H9 (cell line): ENCODE measurements around the gene ATG7. TPM values are rescaled to one million over a fixed set of nuclear protein-coding genes. Genes with fewer than 3 reads are reported as not detected.

Source experiments
- DNase-seq: peaks from one replicate; pipeline ENCODE4 v3.0.0-alpha.2; 2017
- H2AFZ ChIP-seq: one replicate; pipeline ENCODE4 v1.6.1; 2013; ENCODE audit warnings: mild to moderate bottlenecking, low read length, control low read depth, moderate library complexity
- H2AK5ac ChIP-seq: 2 replicates; pipeline ENCODE4 v1.6.1; 2013; ENCODE audit warnings: low read length, control low read depth, mixed read lengths; ENCODE audit not compliant: insufficient read length
- H2BK120ac ChIP-seq: one replicate; pipeline ENCODE4 v1.6.1; 2013; ENCODE audit warnings: low read depth, mild to moderate bottlenecking, low read length, control low read depth, inconsistent platforms; ENCODE audit not compliant: poor library complexity, severe bottlenecking
- H2BK12ac ChIP-seq: 2 replicates; pipeline ENCODE4 v1.6.1; 2013; ENCODE audit warnings: low read length, control low read depth, mixed read lengths, low read depth; ENCODE audit not compliant: insufficient read length
- H2BK15ac ChIP-seq: 2 replicates; pipeline ENCODE4 v1.6.1; 2013; ENCODE audit warnings: low read depth, low read length, control low read depth
- H2BK20ac ChIP-seq: one replicate; pipeline ENCODE4 v1.6.1; 2013; ENCODE audit warnings: low read depth, mild to moderate bottlenecking, low read length, control low read depth, inconsistent platforms; ENCODE audit not compliant: poor library complexity, severe bottlenecking
- H2BK5ac ChIP-seq: 2 replicates; pipeline ENCODE4 v1.6.1; 2013; ENCODE audit warnings: low read length, control low read depth, mixed read lengths; ENCODE audit not compliant: insufficient read length
- H3K14ac ChIP-seq: 2 replicates; pipeline ENCODE4 v1.6.1; 2013; ENCODE audit warnings: low read length, control low read depth; ENCODE audit not compliant: insufficient read depth
- H3K18ac ChIP-seq: 2 replicates; pipeline ENCODE4 v1.6.1; 2013; ENCODE audit warnings: low read depth, mild to moderate bottlenecking, mixed read lengths, low read length, control low read depth; ENCODE audit not compliant: insufficient read length
- H3K23ac ChIP-seq: 2 replicates; pipeline ENCODE4 v1.6.1; 2013; ENCODE audit warnings: low read length, control low read depth, mixed read lengths, low read depth; ENCODE audit not compliant: insufficient read length
- H3K23me2 ChIP-seq: 2 replicates; pipeline ENCODE4 v1.6.1; 2013; ENCODE audit warnings: low read depth, mild to moderate bottlenecking, mixed read lengths, low read length, control low read depth; ENCODE audit not compliant: insufficient read length, poor library complexity, severe bottlenecking
- H3K27ac ChIP-seq: 2 replicates; pipeline ENCODE4 v1.5.1; 2013; ENCODE audit warnings: low read length, control low read depth, mixed read lengths, low read depth; ENCODE audit not compliant: insufficient read length
- H3K27me3 ChIP-seq: 2 replicates; pipeline ENCODE4 v1.6.1; 2013; ENCODE audit warnings: low read length, control low read depth, inconsistent platforms; ENCODE audit not compliant: insufficient read depth
- H3K4ac ChIP-seq: 2 replicates; pipeline ENCODE4 v1.6.1; 2013; ENCODE audit warnings: low read depth, mild to moderate bottlenecking, control low read depth, inconsistent platforms, low read length, moderate library complexity
- H3K4me1 ChIP-seq: 2 replicates; pipeline ENCODE4 v1.6.1; 2013; ENCODE audit warnings: low read length, control low read depth, inconsistent platforms; ENCODE audit not compliant: insufficient read depth
- H3K4me2 ChIP-seq: 2 replicates; pipeline ENCODE4 v1.6.1; 2013; ENCODE audit warnings: low read length, control low read depth, mixed read lengths; ENCODE audit not compliant: insufficient read length, insufficient read depth
- H3K56ac ChIP-seq: 2 replicates; pipeline ENCODE4 v1.6.1; 2013; ENCODE audit warnings: low read depth, mild to moderate bottlenecking, mixed read lengths, low read length, control low read depth; ENCODE audit not compliant: insufficient read length
- H3K79me1 ChIP-seq: 2 replicates; pipeline ENCODE4 v1.6.1; 2013; ENCODE audit warnings: low read depth, mild to moderate bottlenecking, moderate library complexity, low read length, control low read depth, inconsistent platforms; ENCODE audit not compliant: insufficient read depth, poor library complexity, severe bottlenecking
- H3K79me2 ChIP-seq: 2 replicates; pipeline ENCODE4 v1.6.1; 2013; ENCODE audit warnings: low read length, control low read depth, inconsistent platforms; ENCODE audit not compliant: insufficient read depth
- H3K9ac ChIP-seq: 2 replicates; pipeline ENCODE4 v1.6.1; 2013; ENCODE audit warnings: low read length, control low read depth, mixed read lengths; ENCODE audit not compliant: insufficient read length; ENCODE audit errors: extremely low read depth
- H3K9me3 ChIP-seq: one replicate; pipeline ENCODE4 v1.6.1; 2013; ENCODE audit warnings: low read depth, low read length, inconsistent platforms; ENCODE audit not compliant: control insufficient read depth
- H3T11ph ChIP-seq: one replicate; pipeline ENCODE4 v1.6.1; 2013; ENCODE audit warnings: mild to moderate bottlenecking, low read length, control low read depth, inconsistent platforms
- H4K20me1 ChIP-seq: one replicate; pipeline ENCODE4 v1.6.1; 2013; ENCODE audit not compliant: control insufficient read depth, insufficient read length, insufficient read depth
- H4K5ac ChIP-seq: 2 replicates; pipeline ENCODE4 v1.6.1; 2013; ENCODE audit warnings: low read depth, mild to moderate bottlenecking, mixed read lengths, low read length, control low read depth; ENCODE audit not compliant: insufficient read length
- H4K8ac ChIP-seq: replicated peaks from 2 replicates; pipeline ENCODE4 v1.6.1; 2013; ENCODE audit warnings: low read length, control low read depth, mixed read lengths, low read depth; ENCODE audit not compliant: insufficient read length
- H4K91ac ChIP-seq: 2 replicates; pipeline ENCODE4 v1.6.1; 2013; ENCODE audit warnings: low read depth, mild to moderate bottlenecking, moderate library complexity, mixed read lengths, low read length, control low read depth; ENCODE audit not compliant: insufficient read length
- H3K27ac Mint-ChIP-seq, 3 experiments: 2 replicates in 2 of 3; 3 replicates in 1 of 3; pipeline ENCODE4 v1.8.0; 2020 to 2021; ENCODE audit warnings: mixed read lengths in 3 of 3, mild to moderate bottlenecking in 1 of 3, moderate library complexity in 1 of 3
- H3K27me3 Mint-ChIP-seq: 2 replicates; pipeline ENCODE4 v1.8.0; 2021; ENCODE audit warnings: low read depth, mild to moderate bottlenecking, moderate library complexity, mixed read lengths
- H3K36me3 Mint-ChIP-seq, 3 experiments: 2 replicates in 2 of 3; 3 replicates in 1 of 3; pipeline ENCODE4 v1.8.0; 2020 to 2021; ENCODE audit warnings: low read depth in 3 of 3, mixed read lengths in 3 of 3; ENCODE audit not compliant: insufficient read depth in 1 of 3
- H3K4me1 Mint-ChIP-seq, 2 experiments: 2 replicates each; pipeline ENCODE4 v1.8.0; 2020; ENCODE audit warnings: mixed read lengths in 2 of 2
- H3K4me3 Mint-ChIP-seq, 2 experiments: 2 replicates in 1 of 2; 3 replicates in 1 of 2; pipeline ENCODE4 v1.8.0; 2020 to 2021; ENCODE audit warnings: mild to moderate bottlenecking in 2 of 2, mixed read lengths in 2 of 2, moderate library complexity in 1 of 2
- H3K9me3 Mint-ChIP-seq, 2 experiments: 2 replicates in 1 of 2; 3 replicates in 1 of 2; pipeline ENCODE4 v1.8.0; 2020; ENCODE audit warnings: mild to moderate bottlenecking in 2 of 2, mixed read lengths in 2 of 2, moderate library complexity in 1 of 2
- WGBS: extraction: QIAGEN DNeasy Blood & Tissue Kit; methylation state at CpG from one replicate; pipeline ENCODE4 v1.1.7; 2013; ENCODE audit warnings: missing lambda C conversion rate, low lambda C conversion rate, mixed read lengths; ENCODE audit not compliant: insufficient read length; ENCODE audit errors: extremely low coverage; 5-methylcytosine and 5-hydroxymethylcytosine counted together
- total RNA-seq: library from RNA; stranded (reverse); gene quantifications from 2 replicates; pipeline ENCODE4 v1.2.1, GENCODE V29; 2021
- TF ChIP-seq, protein P1 (sequence below): fragments of 200-600 bp; sonication (generic); conservative IDR thresholded peaks from 3 replicates; pipeline ENCODE4 v1.8.0; 2021; ENCODE audit warnings: antibody characterized with exemption, mild to moderate bottlenecking

Gene ATG7
- total RNA-seq, 1 experiment from 2014 or later = 17.9 TPM

DNA sequence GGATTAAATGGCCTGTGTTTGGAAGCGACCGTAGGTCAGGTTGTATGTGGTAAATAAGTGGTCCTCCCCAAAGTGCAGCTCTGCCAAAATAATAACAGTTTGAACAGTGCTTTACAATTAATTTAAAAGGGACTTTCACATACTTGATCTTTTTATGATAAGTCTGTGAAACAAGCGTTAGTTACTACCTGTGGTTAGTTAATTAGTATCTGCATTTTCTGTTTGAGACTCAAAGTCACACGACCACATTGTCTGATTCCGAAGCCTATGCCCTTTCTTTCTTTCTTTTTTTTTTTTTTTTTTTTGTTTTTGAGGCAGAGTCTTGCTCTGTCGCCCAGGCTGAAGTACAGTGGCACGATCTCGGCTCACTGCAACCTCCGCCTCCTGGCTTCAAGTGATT lies 45.1 kb downstream of the ATG7 start:
- WGBS = no CpG with 5 or more reads among the region's 9 CpGs

More for the DNA sequence above, 45.1 kb downstream of the ATG7 start:
- Histone ChIP-seq H2BK120ac (no peak overlapping the region), H3K27me3 (no peaks in the 10 kb centered on the region), H4K20me1 (no peaks in the 10 kb centered on the region), H3K14ac (no peak overlapping the region), H3T11ph (no peak overlapping the region), H3K27ac (no peak overlapping the region), H3K4me1 (no peaks in the 10 kb centered on the region), H4K91ac (no peak overlapping the region), H2BK20ac (no peak overlapping the region), H4K8ac (no peak overlapping the region), H2AFZ (no peak overlapping the region), H3K4me2 (no peak overlapping the region), H2BK15ac (no peak overlapping the region), H4K5ac (no peak overlapping the region), H3K18ac (no peak overlapping the region), H3K9me3 (no peaks in the 10 kb centered on the region), H3K56ac (no peak overlapping the region), H2BK12ac (no peak overlapping the region), H3K79me1 (no peaks in the 10 kb centered on the region), H3K23me2 (no peaks in the 10 kb centered on the region), H3K4ac (no peak overlapping the region), H3K9ac (no peak overlapping the region), H3K79me2 (no peaks in the 10 kb centered on the region), H3K23ac (no peak overlapping the region), H2AK5ac (no peak overlapping the region), H2BK5ac (no peak overlapping the region)
- Mint-ChIP-seq H3K4me1 (no peaks in the 10 kb centered on the region; a peak in 1 of 4 replicates), H3K27ac (no peak overlapping the region), H3K9me3 (no peaks in the 10 kb centered on the region), H3K27me3 (no peaks in the 10 kb centered on the region), H3K36me3 (peaks cover 7 to 31% (median 14%) of the 10 kb centered on the region in 3 experiments; a peak in 6 of 7 replicates), H3K4me3 (no peak overlapping the region)
- TF ChIP-seq, protein P1, sequence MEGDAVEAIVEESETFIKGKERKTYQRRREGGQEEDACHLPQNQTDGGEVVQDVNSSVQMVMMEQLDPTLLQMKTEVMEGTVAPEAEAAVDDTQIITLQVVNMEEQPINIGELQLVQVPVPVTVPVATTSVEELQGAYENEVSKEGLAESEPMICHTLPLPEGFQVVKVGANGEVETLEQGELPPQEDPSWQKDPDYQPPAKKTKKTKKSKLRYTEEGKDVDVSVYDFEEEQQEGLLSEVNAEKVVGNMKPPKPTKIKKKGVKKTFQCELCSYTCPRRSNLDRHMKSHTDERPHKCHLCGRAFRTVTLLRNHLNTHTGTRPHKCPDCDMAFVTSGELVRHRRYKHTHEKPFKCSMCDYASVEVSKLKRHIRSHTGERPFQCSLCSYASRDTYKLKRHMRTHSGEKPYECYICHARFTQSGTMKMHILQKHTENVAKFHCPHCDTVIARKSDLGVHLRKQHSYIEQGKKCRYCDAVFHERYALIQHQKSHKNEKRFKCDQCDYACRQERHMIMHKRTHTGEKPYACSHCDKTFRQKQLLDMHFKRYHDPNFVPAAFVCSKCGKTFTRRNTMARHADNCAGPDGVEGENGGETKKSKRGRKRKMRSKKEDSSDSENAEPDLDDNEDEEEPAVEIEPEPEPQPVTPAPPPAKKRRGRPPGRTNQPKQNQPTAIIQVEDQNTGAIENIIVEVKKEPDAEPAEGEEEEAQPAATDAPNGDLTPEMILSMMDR = no peak
- DNase-seq = no peak
